Mucosa of stomach (tissue), 1 donor: ENCODE results near the gene PDE3B.
"Not testable (repeated sequence)": the region's sequence is repeated elsewhere in the genome, so short reads cannot be mapped to it uniquely, and the experiment has no call there.

Experiments used
- H3K27me3 ChIP-seq: one replicate; pipeline ENCODE4 v1.7.0; 2013; ENCODE audit warnings: mild to moderate bottlenecking, low read length; ENCODE audit not compliant: control insufficient read depth, insufficient read depth
- H3K36me3 ChIP-seq: one replicate; pipeline ENCODE4 v1.7.0; 2013; ENCODE audit warnings: low read length; ENCODE audit not compliant: control insufficient read depth, insufficient read depth
- H3K4me1 ChIP-seq: one replicate; pipeline ENCODE4 v1.7.0; 2013; ENCODE audit warnings: mild to moderate bottlenecking, low read length; ENCODE audit not compliant: control insufficient read depth, insufficient read depth
- H3K4me3 ChIP-seq: one replicate; pipeline ENCODE4 v1.7.0; 2013; ENCODE audit warnings: low read length
- H3K9ac ChIP-seq: one replicate; pipeline ENCODE4 v1.7.0; 2013; ENCODE audit warnings: mild to moderate bottlenecking, low read length, moderate library complexity
- H3K9me3 ChIP-seq: one replicate; pipeline ENCODE4 v1.7.0; 2013; ENCODE audit warnings: mild to moderate bottlenecking, low read length, moderate library complexity; ENCODE audit not compliant: control insufficient read depth
- donor health status: Pancreatic carcinoma.

PDE3B gene

DNA sequence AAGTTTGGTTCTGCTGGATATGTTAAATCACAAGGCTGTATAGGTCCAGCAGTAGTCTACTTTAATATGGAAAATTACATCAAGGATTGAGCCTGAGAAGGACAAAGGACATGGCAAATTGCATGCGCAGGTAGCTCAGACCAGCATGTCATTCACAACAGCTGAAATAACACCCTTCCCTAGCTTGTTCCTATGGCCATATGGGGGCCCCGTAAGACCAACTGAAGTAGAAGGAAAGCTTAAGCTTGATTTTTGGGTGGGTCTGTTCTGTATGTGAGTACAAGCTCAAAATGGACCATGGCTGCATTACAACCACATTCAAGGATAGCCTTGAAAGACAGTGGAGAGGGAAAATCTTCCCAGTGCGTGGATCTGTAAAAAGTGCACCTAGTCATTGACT, 20.6 kb upstream of the PDE3B start:
- H3K36me3 ChIP-seq: no peaks in the 10 kb centered on the region
- no peak overlapping the region for H3K4me3 ChIP-seq
- H3K4me1 ChIP-seq: no peaks in the 10 kb centered on the region
- no peaks in the 10 kb centered on the region for H3K9me3 ChIP-seq
- H3K9ac ChIP-seq: no peak overlapping the region
- no peaks in the 10 kb centered on the region for H3K27me3 ChIP-seq

DNA sequence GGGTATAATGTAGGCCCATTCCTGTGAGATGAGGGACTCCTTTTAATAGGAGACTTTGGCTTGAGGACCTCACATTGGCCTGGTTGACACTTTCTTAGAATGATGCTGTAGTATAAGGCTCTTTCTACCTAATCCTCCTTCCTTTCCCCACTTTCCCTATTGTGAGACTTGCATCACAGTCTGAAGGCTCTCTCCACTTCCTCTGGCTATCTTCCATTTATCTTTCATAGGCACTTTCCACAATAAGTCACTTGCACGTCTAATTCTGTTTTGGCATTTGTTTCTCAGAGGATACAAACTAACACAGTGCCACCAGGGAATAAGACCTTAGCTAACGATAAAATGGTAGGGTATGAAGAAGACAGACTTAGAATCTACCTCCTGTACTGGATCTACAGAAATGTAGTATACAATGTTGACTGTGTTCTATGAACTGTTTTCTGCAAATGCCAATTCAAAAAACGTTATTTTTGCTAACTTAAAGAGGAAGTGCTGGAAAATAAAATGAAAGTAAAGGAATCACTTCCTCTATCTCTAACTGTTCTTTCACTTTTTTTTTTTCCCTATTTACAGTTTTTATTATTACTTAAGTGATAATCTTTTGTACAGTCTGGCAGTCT, 17.9 kb upstream of the PDE3B start:
- Histone ChIP-seq H3K36me3 (no peaks in the 10 kb centered on the region), H3K9me3 (no peaks in the 10 kb centered on the region), H3K4me1 (no peaks in the 10 kb centered on the region), H3K4me3 (no peak overlapping the region), H3K27me3 (no peaks in the 10 kb centered on the region), H3K9ac (no peak overlapping the region)

DNA sequence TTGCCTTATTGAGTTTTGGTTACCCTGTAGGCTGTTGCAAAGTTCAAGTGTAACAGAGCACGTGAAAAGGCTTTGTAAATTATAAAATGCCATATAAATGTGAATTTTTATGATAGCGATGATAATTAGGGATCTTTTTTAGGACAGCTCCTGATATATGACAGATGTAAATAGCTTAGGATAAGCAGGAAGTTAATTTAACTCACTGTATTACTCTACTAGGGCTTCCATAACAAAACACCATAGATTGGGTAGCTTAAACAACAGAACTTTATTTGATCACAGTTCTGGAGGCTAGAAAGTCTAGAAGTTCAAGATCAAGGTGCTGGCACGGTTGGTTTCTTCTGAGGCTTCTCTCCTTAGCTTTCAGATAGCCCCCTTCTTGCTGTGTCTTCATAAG, 17.0 kb upstream of the PDE3B start:
- no peak overlapping the region for H3K4me3 ChIP-seq
- H3K9me3 ChIP-seq: no peaks in the 10 kb centered on the region
- no peak overlapping the region for H3K9ac ChIP-seq
- H3K4me1 ChIP-seq: no peaks in the 10 kb centered on the region
- no peaks in the 10 kb centered on the region for H3K27me3 ChIP-seq
- H3K36me3 ChIP-seq: no peaks in the 10 kb centered on the region

DNA sequence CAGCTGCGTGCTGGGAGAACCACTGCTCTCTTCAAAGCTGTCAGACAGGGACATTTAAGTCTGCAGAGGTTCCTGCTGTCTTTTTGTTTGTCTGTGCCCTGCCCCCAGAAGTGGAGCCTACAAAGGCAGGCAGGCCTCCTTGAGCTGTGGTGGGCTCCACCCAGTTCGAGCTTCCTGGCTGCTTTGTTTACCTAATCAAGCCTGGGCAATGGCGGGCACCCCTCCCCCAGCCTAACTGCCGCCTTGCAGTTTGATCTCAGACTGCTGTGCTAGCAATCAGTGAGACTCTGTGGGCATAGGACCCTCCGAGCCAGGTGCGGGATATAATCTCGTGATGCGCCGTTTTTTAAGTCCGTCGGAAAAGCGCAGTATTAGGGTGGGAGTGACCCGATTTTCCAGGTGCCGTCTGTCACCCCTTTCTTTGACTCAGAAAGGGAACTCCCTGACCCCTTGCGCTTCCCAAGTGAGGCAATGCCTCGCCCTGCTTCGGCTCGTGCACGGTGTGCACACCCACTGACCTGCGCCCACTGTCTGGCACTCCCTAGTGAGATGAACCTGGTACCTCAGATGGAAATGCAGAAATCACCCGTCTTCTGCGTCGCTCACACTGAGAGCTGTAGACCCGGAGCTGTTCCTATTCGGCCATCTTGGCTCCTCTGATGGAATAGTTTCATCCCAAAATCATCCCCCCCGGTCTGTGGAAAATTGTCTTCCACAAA, 9.9 kb upstream of the PDE3B start:
- H3K36me3 ChIP-seq, H3K9ac ChIP-seq, H3K27me3 ChIP-seq, H3K4me1 ChIP-seq, H3K4me3 ChIP-seq, H3K9me3 ChIP-seq: not testable (repeated sequence)

DNA sequence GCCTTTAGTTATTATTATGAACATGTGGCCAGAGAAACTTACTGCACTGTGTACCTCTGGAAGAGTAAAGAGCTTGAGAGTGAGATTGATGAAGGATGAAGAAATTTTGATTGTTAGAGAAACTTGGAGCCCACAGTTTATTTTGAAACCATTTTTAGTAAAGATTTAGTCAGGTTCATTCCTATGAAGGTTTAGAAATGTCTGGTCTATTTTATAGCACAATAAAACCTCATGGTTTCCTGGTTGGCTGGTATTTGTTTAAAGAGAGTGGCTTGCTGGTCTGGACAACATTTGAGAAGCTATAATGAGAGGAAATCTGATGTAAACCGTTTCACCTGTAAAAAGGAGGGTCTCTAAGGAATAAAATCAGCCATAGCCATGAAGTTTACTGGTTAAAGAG, 8.8 kb upstream of the PDE3B start:
- Histone ChIP-seq H3K27me3 (no peaks in the 10 kb centered on the region), H3K4me1 (no peaks in the 10 kb centered on the region), H3K36me3 (no peaks in the 10 kb centered on the region), H3K4me3 (no peak overlapping the region), H3K9me3 (no peaks in the 10 kb centered on the region), H3K9ac (no peak overlapping the region)

DNA sequence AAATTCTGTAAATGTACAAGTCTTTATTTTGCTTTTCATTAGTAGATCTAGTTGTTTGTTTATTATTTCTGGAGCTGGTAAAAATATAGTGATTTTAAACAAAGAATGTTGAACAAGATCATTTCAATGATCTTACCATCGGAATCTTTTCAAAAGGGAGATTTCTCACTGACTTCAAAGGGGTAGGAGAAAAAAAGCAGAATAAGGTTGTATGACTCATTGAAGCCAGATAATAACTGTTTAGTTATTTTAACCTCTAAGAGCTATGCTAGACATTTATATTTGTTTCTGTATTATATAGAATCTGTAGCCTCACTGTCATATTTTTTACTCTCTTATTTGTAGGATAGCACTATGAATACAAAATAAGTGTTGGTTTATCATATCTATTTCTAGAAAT, 8.1 kb upstream of the PDE3B start:
- Histone ChIP-seq H3K27me3 (no peaks in the 10 kb centered on the region), H3K36me3 (no peaks in the 10 kb centered on the region), H3K4me3 (no peak overlapping the region), H3K9ac (no peak overlapping the region), H3K9me3 (no peaks in the 10 kb centered on the region), H3K4me1 (no peaks in the 10 kb centered on the region)

DNA sequence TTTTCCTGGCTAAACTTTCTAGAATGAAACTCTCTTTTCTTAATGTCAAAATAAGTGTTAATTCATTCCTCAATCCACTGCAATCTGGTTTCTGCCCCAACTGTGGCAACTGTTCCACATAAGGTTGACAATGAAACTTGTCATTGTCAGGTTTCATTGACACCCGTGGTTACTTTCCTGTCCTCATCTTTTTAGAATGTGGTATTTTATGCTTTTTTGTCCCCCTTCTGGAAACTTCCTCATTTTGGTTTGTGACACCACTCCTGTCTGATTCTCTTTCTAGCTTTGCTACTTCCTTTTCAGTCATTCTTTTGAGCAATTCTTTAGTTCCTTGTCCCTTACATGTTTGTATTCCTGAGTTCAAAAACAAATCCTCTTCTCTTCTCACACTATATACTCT, 7.5 kb upstream of the PDE3B start:
- Histone ChIP-seq H3K4me1 (no peaks in the 10 kb centered on the region), H3K36me3 (no peaks in the 10 kb centered on the region), H3K9ac (no peak overlapping the region), H3K27me3 (no peaks in the 10 kb centered on the region), H3K9me3 (no peaks in the 10 kb centered on the region), H3K4me3 (no peak overlapping the region)

DNA sequence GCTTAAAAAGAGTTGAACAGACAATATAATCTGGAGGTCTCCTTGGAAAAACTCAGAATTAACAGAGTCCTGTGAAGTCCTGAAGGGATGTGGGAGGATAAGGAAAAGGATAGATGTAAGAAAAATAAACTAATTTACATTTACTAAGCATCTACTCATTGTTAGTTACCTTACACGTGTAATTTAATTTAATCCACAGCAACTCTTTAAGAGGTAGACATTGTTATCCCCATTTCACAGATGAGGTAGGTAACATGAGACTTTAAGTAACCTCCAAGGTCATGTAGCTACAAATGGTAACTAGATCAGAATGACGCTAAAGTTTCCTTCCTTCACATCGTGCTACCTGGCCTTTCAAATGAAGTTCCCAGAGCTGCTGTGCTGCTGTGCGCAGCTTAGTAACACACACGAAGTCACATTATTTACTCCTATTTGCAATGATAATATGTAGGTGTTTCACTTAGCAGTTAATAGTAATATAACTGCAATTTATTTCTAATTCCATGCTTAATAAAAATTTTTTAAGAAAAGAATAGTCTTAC, 5.7 kb upstream of the PDE3B start:
- no peaks in the 10 kb centered on the region for H3K36me3 ChIP-seq
- H3K9ac ChIP-seq: no peak overlapping the region
- H3K9me3 ChIP-seq: no peaks in the 10 kb centered on the region
- H3K4me1 ChIP-seq: no peaks in the 10 kb centered on the region
- no peaks in the 10 kb centered on the region for H3K27me3 ChIP-seq
- no peak overlapping the region for H3K4me3 ChIP-seq

DNA sequence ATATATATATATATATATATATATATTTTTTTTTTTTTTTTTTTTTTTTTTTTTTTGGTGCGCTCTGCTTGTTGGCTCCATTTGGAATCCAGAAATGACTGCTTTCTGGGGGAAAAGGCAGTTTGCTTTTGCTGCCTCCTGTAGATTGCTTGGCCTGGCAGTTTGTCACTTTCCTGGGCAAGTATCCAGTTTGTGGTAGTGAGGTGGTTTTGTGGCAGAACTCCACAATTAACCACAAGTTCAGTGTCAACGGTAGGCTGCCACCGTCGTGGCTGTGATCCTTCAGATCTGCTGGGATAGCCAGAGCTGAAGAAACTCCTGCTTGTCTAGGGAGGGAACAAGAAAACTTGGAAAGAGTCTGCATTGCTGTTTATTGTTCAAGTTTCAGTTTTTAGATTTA, 5.0 kb upstream of the PDE3B start:
- no peaks in the 10 kb centered on the region for H3K27me3 ChIP-seq
- no peak overlapping the region for H3K9ac ChIP-seq
- H3K4me1 ChIP-seq: no peaks in the 10 kb centered on the region
- H3K9me3 ChIP-seq: no peaks in the 10 kb centered on the region
- H3K4me3 ChIP-seq: no peak overlapping the region
- no peaks in the 10 kb centered on the region for H3K36me3 ChIP-seq

DNA sequence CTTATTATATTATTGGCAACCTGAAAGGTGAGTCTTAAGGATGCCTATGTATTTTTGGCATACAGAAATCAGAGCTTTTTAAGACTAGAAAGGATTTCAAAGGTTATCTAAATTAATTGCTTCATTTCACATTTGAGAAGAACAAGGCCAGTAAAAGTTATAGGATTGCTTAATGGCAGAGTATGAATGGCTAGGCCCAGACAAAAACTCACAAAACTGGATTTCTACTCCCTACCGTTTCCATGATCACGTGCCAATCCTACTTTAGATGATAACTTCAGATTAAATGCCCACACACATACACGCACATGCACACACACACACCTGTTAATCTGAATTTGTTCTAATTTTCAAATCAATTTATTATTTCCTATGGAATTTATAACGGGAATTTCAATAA, 1.8 kb upstream of the PDE3B start:
- peaks cover 9% of the 10 kb centered on the region for H3K27me3 ChIP-seq
- no peak overlapping the region for H3K9ac ChIP-seq
- H3K36me3 ChIP-seq: no peaks in the 10 kb centered on the region
- H3K9me3 ChIP-seq: no peaks in the 10 kb centered on the region
- H3K4me1 ChIP-seq: no peaks in the 10 kb centered on the region
- no peak overlapping the region for H3K4me3 ChIP-seq

DNA sequence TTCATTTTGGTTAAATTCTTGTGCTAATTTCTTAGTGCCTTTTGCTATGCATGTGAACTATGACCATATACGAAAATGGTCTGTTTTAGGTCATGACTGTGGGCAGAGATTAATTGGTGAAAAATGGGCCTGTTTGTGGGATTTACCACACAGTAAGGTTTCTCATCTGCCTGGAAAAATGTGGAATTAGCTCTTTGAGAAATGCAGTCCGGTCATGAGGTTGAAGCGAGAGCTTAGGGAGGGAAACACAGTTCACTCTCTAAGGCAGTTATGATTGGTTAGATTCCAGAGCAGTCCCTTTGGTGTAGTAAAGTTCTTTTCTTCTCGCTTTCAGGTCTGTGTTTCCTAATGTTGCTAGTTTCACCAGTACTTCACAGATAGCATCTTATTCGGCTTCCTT, 1.2 kb upstream of the PDE3B start:
- H3K36me3 ChIP-seq: no peaks in the 10 kb centered on the region
- no peaks in the 10 kb centered on the region for H3K9me3 ChIP-seq
- peaks cover 9% of the 10 kb centered on the region for H3K27me3 ChIP-seq
- no peak overlapping the region for H3K9ac ChIP-seq
- no peaks in the 10 kb centered on the region for H3K4me1 ChIP-seq
- no peak overlapping the region for H3K4me3 ChIP-seq

DNA sequence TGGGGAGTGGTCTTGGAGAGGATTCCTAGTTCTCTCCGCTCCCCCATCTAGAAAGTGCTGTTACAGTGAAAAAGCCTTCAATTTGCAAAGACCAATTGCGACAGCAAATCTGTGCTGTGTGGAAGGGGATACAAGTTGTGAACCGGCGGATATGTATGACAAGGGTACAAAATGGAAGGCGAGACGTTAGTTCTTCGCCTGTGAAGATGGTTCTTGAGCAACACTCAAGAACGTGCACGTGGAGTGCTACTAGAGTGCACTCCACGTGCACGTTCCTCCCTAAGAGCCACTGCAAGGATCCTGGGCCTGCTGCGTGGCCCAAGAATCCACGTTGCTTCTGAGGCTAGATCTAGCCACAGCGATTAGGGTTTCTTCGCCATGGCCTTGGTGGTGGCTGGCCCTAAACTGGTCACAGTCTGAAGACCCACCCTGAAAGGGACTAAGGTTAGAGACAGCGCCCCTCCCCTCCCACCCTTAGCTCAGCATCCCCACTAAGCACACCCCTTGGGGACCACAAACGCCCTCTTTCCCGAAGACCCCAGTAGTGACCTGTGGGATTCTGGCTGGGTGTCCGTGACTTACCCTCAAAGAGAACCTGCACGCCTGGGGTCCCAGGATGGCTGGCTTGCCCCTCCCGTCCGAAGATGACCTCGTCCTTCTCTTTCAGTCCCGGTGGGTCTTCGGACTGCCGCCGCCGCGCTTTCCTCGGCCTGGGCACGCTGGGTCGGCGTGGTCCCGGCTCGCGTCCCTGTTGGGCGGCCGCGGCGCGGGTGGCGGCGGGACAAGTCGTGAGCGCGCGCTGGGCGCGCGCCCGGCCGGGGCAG, 519 bp upstream of the PDE3B start:
- no peak overlapping the region for H3K4me3 ChIP-seq
- peaks cover 9% of the 10 kb centered on the region for H3K27me3 ChIP-seq
- H3K36me3 ChIP-seq: no peaks in the 10 kb centered on the region
- H3K9ac ChIP-seq: peak overlapping the region; percentile 64
- H3K9me3 ChIP-seq: no peaks in the 10 kb centered on the region
- no peaks in the 10 kb centered on the region for H3K4me1 ChIP-seq
